Thyroid gland (tissue), 4 donors: ENCODE results near the gene FURIN. TPM values are rescaled to one million over a fixed set of nuclear protein-coding genes. Genes with fewer than 3 reads are reported as not detected.

Experiments
- DNase-seq, 2 donors: peaks; one replicate each; pipeline ENCODE4 v3.0.0-alpha.2; 2019
- H3K27ac ChIP-seq, 3 donors: fragments of 200-600 bp; sonication (generic); 1 replicate in 2 of 3; 2 replicates in 1 of 3; pipeline ENCODE4 v1.5.1; 2016 to 2019; ENCODE audit warnings: mild to moderate bottlenecking in 1 of 3, moderate library complexity in 1 of 3
- H3K27me3 ChIP-seq: fragments of 200-600 bp; sonication (generic); one replicate; pipeline ENCODE4 v1.5.1; 2019
- H3K36me3 ChIP-seq, 2 donors: fragments of 200-600 bp; sonication (generic); one replicate each; pipeline ENCODE4 v1.5.1; 2016 to 2019
- H3K4me1 ChIP-seq, 2 donors: fragments of 200-600 bp; sonication (generic); one replicate each; pipeline ENCODE4 v1.5.1; 2017 to 2019
- H3K4me3 ChIP-seq, 3 donors: fragments of 200-600 bp; sonication (generic); replicated peaks in 1 of 3; 1 replicate in 2 of 3; 2 replicates in 1 of 3; pipeline ENCODE4 v1.5.1; 2016; ENCODE audit warnings: mild to moderate bottlenecking in 1 of 3
- H3K9me3 ChIP-seq: fragments of 200-600 bp; sonication (generic); one replicate; pipeline ENCODE4 v1.5.1; 2017
- CTCF ChIP-seq, 6 experiments: fragments of 200-600 bp in 3 of 6; fragments of 450-650 bp in 3 of 6; sonication (generic) in 3 of 6; IDR thresholded peaks; one replicate each; pipeline ENCODE4 v1.5.1; 2016 to 2019; ENCODE audit warnings: antibody characterized with exemption in 6 of 6, mild to moderate bottlenecking in 2 of 6, inconsistent platforms in 1 of 6, moderate library complexity in 1 of 6
- POLR2A ChIP-seq, 2 donors: fragments of 450-650 bp; IDR thresholded peaks; one replicate each; pipeline ENCODE4 v1.6.1; 2017; ENCODE audit warnings: antibody characterized with exemption in 2 of 2, mild to moderate bottlenecking in 2 of 2, moderate library complexity in 1 of 2
- WGBS, 2 donors: methylation state at CpG; one replicate each; pipeline ENCODE4 v1.1.5; 2017; 5-methylcytosine and 5-hydroxymethylcytosine counted together
- intact Hi-C: fragments of 100-400 bp; cut with DNase I; formaldehyde crosslinking; loops from one replicate; pipeline ENCODE4 v1.15.1; 2023
- total RNA-seq, 4 donors: library from RNA; depleted of rRNA; stranded (reverse); fragments of >200 nt; gene quantifications; one replicate each; pipeline ENCODE4 v1.2.3, GENCODE V29; 2016

FURIN gene
- total RNA-seq, 4 donors from 2014 or later, result 88.6 to 128 (median 102) TPM

DNA sequence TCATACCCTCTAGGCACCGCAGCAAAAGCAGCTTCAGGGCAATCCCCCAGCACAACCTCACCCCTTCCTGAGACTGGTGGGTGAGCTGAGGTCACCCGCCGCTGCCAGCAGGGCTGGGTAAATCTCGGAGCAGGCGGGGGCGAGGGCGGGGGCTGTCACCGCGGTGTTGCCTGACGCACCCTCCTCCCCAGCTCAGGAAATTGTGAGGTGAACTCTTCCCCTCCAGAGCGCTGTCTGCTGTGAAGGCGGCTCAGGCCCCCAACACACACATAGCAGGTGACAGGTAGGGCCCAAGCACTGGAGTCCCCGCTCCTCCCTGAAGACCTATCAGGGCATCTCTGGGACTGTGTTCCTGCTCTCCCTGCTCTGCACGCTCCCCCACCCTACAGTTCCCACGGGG is 30.2 kb upstream of the FURIN start:
- no peaks in the 10 kb centered on the region for H3K9me3 ChIP-seq
- no peak overlapping the region for H3K27ac ChIP-seq
- TF ChIP-seq CTCF (IDR thresholded peaks at IDR 0.05), result no peak
- no peak for TF ChIP-seq POLR2A (IDR thresholded peaks at IDR 0.05)
- H3K4me1 ChIP-seq, result peaks cover 20 to 30% of the 10 kb centered on the region in 2 donors
- no peaks in the 10 kb centered on the region for H3K36me3 ChIP-seq
- WGBS, 2 donors, result 86 to 87% methylated on average over 5 to 6 of the region's 15 CpGs
- H3K4me3 ChIP-seq, result no peak overlapping the region
- intact Hi-C loops, result no loop called here
- DNase-seq, result no peak
- no peaks in the 10 kb centered on the region for H3K27me3 ChIP-seq

- intact Hi-C loops, result no loop called here
- H3K4me1 ChIP-seq, result peaks cover 20 to 30% of the 10 kb centered on the region in 2 donors
- no peaks in the 10 kb centered on the region for H3K36me3 ChIP-seq
- no peak for DNase-seq
- no peak overlapping the region for H3K27ac ChIP-seq
- no peaks in the 10 kb centered on the region for H3K27me3 ChIP-seq
- no peak overlapping the region for H3K4me3 ChIP-seq
- WGBS, 2 donors, result 89 to 90% methylated on average over 13 to 15 of the region's 15 CpGs
- H3K9me3 ChIP-seq, result no peaks in the 10 kb centered on the region
- TF ChIP-seq CTCF (IDR thresholded peaks at IDR 0.05) (no peak), POLR2A (IDR thresholded peaks at IDR 0.05) (no peak)
These were observed 29.8 kb upstream of the FURIN start for GRCh38 chr15:90838544-90838943.

DNA sequence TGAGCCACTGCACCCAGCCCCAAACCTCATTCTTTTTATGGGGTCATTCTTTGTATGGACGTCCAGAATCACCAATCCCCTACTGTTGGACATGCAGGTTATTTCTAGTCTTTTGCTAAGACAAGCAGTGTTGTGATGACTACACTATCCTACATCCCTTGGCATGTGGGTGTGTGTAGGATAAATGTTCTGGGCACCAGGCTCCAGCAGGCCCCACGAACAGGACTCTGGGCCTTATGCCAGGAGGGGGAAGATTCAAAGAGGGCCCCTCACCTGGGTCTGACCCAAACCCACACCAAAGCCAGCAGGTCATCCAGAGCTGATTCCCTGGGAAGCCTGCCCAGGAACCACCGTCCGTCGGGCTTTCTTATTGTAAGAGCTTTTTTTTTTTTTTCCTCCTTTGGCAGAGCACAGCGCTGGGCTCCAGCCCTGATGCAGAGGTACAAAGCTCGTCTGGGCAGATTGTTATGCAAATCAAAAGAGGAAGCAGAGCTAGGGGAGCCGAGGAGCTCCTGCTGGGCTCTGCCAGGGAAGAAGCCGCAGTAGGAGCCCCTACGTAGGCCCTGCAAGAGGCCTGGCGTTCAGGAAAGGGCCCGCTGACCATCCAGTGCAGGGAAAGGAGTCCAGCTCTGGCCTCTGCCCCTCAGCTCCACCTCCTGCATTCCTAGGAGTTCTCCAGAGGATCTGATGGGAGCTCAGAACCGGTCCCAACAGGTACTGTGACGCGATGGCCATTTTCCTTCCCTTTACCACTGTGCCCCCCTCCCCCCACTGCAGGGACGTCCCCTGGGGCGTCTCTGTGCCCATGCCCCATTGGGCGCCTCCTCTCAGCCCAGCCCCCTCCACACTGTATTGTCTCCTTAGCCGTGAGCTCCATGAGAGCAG is 29.0 kb upstream of the FURIN start:
- Histone ChIP-seq H3K4me3 (no peak overlapping the region), H3K36me3 (no peaks in the 10 kb centered on the region), H3K9me3 (no peaks in the 10 kb centered on the region), H3K4me1 (peaks cover 20 to 30% of the 10 kb centered on the region in 2 donors), H3K27me3 (no peaks in the 10 kb centered on the region), H3K27ac (peak overlapping the region; percentile 84 to 86 (median 86))
- WGBS, 2 donors, result 31 to 39% methylated on average over 19 of the region's 19 CpGs
- TF ChIP-seq CTCF (IDR thresholded peaks at IDR 0.05), result no peak
- peak in 1 of 2 donors; percentile 47 for TF ChIP-seq POLR2A (IDR thresholded peaks at IDR 0.05)
- peak; percentile 89 to 91 for DNase-seq
- intact Hi-C loops, result no loop called here

DNA sequence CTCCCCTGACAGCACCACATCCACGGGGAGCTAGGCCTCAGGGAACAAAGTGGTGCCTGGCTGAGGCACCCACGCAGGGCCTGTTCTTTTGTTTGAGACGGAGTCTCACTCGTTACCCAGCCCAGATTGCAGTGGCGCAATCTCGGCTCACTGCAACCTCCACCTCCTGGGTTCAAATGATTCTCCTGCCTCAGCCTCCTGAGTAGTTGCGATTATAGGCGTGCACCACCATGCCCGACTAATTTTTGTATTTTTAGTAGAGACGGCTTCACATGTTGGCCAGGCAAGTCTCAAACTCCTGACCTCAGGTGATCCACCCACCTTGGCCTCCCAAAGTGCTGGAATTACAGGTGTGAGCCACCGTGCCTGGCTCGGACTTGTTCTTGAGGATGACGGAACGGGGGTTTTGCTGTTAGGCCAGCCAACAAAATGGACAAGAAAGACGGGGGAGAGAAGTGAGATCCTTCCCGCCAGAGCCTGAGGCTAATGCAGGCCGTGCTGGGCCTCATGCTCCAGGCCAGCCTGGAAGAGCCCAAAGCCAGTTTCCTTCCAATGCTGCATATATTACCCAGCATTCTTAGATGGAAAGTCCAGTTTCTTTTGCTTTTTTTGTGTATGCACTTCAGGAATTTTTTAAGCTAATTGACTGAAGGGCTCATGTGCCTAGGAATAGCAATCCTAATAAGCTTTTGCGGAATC is 28.1 kb upstream of the FURIN start:
- 76 to 80% methylated on average over 18 of the region's 18 CpGs for WGBS, 2 donors
- intact Hi-C loops, result no loop called here
- Histone ChIP-seq H3K4me1 (peaks cover 20 to 38% of the 10 kb centered on the region in 2 donors), H3K36me3 (no peaks in the 10 kb centered on the region), H3K4me3 (no peak overlapping the region), H3K9me3 (no peaks in the 10 kb centered on the region), H3K27me3 (no peaks in the 10 kb centered on the region), H3K27ac (peak overlapping the region; percentile 84 to 86 (median 86))
- DNase-seq, result peak in 1 of 2 donors; percentile 48
- TF ChIP-seq POLR2A (IDR thresholded peaks at IDR 0.05) (no peak), CTCF (IDR thresholded peaks at IDR 0.05) (no peak)

DNA sequence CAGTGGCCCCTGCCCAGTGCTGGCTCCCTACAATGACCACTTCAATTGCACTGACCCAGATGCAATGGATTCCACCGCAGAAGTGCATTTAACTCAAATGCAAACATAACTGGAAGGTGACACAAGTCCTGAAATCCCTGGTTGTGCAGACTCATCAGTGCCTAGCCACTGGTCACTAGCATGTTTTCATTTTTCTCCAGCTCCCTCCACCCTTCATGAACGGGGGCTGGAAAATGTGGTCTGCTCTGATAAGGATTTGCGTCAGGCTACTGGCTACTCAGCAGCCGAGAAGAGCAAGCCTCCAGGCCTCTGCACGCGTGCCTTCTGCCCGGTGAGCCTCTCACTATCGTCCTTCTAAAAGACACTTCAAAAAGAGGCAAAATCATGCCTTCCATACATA is 27.4 kb upstream of the FURIN start:
- 27 to 50% methylated on average over 8 of the region's 8 CpGs for WGBS, 2 donors
- Histone ChIP-seq H3K4me1 (peaks cover 20 to 42% of the 10 kb centered on the region in 2 donors), H3K36me3 (no peaks in the 10 kb centered on the region), H3K27me3 (no peaks in the 10 kb centered on the region), H3K4me3 (no peak overlapping the region), H3K9me3 (no peaks in the 10 kb centered on the region), H3K27ac (peak overlapping the region; percentile 84 to 86 (median 86))
- intact Hi-C loops, result no loop called here
- TF ChIP-seq POLR2A (IDR thresholded peaks at IDR 0.05), result no peak
- TF ChIP-seq CTCF (IDR thresholded peaks at IDR 0.05), result no peak
- peak; percentile 31 to 39 for DNase-seq
